HUES6 (cell line): ENCODE results near the gene ARAP1.

ENCODE experiments used
- H3K27ac ChIP-seq: 2 replicates; pipeline ENCODE4 v1.7.0; 2013; ENCODE audit warnings: low read depth, mild to moderate bottlenecking, low read length, inconsistent platforms
- H3K27me3 ChIP-seq: 2 replicates; pipeline ENCODE4 v1.6.1; 2013; ENCODE audit warnings: low read length; ENCODE audit not compliant: control insufficient read depth, insufficient read depth
- H3K36me3 ChIP-seq: 2 replicates; pipeline ENCODE4 v1.6.1; 2013; ENCODE audit warnings: low read length; ENCODE audit not compliant: control insufficient read depth, insufficient read depth
- H3K4me1 ChIP-seq: 2 replicates; pipeline ENCODE4 v1.6.1; 2013; ENCODE audit warnings: low read length; ENCODE audit not compliant: control insufficient read depth, insufficient read depth
- H3K4me3 ChIP-seq: 2 replicates; pipeline ENCODE4 v1.5.1; 2013; ENCODE audit warnings: low read depth, low read length
- H3K9ac ChIP-seq: one replicate; pipeline ENCODE4 v1.6.1; 2013; ENCODE audit warnings: mild to moderate bottlenecking, low read length
- H3K9me3 ChIP-seq: 2 replicates; pipeline ENCODE4 v1.6.1; 2013; ENCODE audit warnings: low read depth, low read length; ENCODE audit not compliant: control insufficient read depth, insufficient read depth

The ARAP1 gene

DNA sequence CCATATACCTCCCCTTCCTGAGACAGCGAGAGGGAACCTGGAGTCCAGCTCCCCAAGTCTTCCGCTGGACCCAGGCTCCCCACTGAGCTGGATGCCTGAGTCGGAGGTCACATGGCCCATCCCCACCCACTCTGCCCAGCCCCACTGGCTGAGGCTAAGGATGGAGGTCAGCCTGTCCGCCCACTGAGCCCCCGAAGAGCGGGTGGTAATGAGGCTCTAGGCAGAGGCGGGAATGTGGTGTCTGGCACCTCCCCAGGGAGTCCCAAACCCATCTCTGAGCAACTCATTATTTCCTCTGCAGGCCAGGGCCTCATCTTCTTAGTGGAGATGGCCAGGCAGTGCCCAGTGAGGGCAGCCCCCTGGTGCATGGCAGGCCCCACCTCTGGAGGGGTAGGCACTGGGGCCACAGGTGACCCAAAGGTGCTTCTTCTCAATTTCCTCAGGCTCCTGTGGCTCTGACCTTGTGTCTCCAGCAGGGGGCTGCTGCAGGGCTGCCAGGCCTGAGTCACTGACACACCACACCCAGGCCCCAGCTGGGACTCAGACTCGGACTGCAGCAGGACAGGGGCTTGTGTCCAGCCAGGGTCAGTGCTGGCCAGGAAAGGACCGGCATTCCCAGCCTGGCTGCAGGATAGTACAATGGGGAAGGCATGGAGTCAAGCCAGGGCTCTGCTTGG lies 67.8 kb downstream of the ARAP1 start:
- H3K36me3 ChIP-seq = peaks cover 33% of the 10 kb centered on the region
- no peak overlapping the region for H3K27ac ChIP-seq
- H3K9ac ChIP-seq = no peak overlapping the region

DNA sequence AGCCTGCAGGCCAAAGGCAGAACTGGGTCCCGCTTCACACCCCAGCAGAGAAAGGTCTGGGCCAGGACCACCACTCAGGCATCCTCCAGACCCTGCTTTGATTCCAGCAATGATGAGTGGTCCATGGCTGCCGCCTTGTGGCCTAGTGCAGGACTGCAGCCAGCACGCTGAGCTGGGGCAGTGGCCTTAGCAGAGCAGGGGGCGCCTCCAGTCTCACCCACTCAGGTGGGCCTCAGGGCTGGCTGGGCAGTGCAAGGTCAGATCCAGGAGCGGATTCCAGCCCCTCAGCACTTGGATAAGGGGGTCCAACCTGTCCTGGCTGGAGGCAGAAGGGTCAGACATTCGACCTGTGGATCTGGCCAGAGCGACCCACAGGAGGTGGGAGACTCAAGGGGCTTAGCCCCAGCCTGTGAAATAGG lies 68.4 kb downstream of the ARAP1 start:
- no peak overlapping the region for H3K4me3 ChIP-seq
- no peak overlapping the region for H3K9ac ChIP-seq
- peaks cover 22% of the 10 kb centered on the region for H3K27me3 ChIP-seq
- peaks cover 28% of the 10 kb centered on the region for H3K36me3 ChIP-seq
- H3K27ac ChIP-seq = no peak overlapping the region
- H3K9me3 ChIP-seq = no peaks in the 10 kb centered on the region
- H3K4me1 ChIP-seq = peaks cover 16% of the 10 kb centered on the region; the same call in 1 of the 2 replicates

More for the DNA sequence above, 67.8 kb downstream of the ARAP1 start:
- Histone ChIP-seq H3K9me3 (no peaks in the 10 kb centered on the region), H3K4me3 (no peak overlapping the region), H3K4me1 (peaks cover 16% of the 10 kb centered on the region; the same call in 1 of the 2 replicates), H3K27me3 (peaks cover 16% of the 10 kb centered on the region)

DNA sequence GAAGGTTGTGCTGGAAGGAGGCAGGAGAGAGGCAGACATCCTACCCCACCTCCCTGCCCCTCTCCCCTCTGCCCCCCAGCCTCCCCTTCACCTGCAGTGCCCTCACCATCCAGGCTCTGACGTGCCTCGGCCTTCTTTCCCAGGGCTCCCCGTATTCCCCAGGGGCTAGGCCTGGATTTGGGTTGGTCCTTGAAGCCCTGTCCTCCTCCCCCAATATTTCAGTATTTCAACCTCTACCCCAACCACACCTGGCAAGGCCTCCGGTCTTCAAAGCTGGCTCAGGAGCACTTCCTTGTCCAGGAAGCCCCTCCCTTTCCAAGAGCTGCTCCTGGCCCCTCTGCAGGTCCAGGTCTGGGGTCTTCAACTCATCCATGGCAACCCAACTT lies 69.4 kb downstream of the ARAP1 start:
- Histone ChIP-seq H3K9me3 (no peaks in the 10 kb centered on the region), H3K4me3 (no peak overlapping the region), H3K36me3 (peaks cover 19% of the 10 kb centered on the region)

DNA sequence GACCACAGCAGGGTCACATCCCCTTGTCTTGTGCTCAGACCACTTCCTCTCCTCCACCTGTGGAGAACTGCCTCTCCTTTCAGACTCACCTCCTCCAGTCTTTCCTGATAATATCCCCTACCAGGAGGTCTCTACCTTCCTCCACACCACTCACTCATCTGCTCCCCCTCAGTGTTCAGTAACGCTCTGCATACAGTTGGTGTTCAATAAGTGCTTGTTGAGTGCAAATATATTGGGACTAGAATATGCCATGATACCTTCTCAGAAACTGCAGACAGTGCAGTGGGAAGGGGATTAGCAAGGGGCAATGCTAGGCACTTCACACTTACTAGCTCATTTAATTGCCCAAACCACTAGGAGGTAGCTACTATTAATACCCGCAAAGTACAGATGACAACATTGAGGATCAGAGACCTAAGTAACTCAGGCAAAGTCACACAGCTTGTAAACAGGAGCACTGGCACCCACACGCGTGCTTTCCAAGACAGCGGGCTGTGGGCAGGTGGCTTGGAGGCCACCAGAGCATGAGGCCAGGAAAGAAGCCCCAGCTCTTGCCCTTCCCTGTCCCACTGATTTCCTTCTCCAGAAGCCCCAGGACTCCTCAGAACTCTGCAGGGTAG lies 69.9 kb downstream of the ARAP1 start:
- no peak overlapping the region for H3K9ac ChIP-seq
- no peaks in the 10 kb centered on the region for H3K9me3 ChIP-seq
- peaks cover 14% of the 10 kb centered on the region for H3K36me3 ChIP-seq
- H3K27me3 ChIP-seq = peaks cover 36% of the 10 kb centered on the region
- H3K4me1 ChIP-seq = peaks cover 16% of the 10 kb centered on the region; the same call in 1 of the 2 replicates
- H3K4me3 ChIP-seq = no peak overlapping the region
- no peak overlapping the region for H3K27ac ChIP-seq

More for the DNA sequence above, 69.4 kb downstream of the ARAP1 start:
- no peak overlapping the region for H3K27ac ChIP-seq
- peaks cover 16% of the 10 kb centered on the region; the same call in 1 of the 2 replicates for H3K4me1 ChIP-seq
- peaks cover 31% of the 10 kb centered on the region for H3K27me3 ChIP-seq
- H3K9ac ChIP-seq = no peak overlapping the region

DNA sequence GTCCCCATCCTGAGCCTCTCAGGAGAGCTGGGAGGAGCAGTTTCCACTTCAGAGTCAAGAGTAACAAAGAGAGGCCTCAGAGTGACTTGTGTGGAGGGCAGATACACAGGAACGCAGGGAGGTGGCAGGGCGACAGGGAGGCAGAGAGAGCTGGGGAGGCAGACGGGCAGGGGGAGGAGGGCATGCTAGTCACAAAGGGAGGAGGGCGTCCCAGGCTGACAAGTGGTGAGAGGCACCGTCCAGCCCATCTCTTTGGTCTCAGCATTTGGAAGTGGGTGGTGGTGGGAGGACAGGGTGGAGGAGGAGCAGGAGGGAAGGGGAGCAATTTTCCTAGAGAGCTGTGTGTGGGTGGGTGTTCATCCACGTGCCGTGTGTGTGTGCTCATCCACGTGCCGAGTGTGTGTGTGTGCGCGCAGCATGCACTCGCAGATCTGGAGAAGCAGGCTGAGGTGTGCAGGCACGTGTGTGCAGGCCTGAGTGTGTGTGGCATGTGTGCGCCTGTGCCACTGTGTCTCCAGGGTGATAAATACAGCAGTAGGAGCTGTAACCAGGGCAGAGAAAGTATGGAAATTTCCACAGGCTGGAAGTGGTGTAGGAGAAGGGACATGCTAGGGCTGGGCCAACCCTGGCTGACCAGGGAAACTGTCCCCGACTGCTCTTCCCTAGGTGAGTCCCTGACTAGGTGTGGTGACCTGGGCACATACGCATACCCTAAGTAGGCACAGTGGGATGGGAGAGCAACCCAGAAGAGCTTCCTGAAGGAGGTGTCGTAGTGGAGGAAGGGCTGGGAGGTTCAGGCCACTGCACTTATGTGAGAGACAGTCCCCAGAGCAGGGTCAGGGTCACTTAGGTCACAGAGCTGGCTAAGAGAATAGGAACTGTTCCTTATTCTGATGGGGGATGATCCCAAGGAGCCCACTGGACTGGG lies 70.7 kb downstream of the ARAP1 start:
- H3K9ac ChIP-seq = no peak overlapping the region
- H3K4me1 ChIP-seq = peaks cover 17% of the 10 kb centered on the region; the same call in 1 of the 2 replicates
- H3K4me3 ChIP-seq = no peak overlapping the region
- no peaks in the 10 kb centered on the region for H3K9me3 ChIP-seq
- peaks cover 6% of the 10 kb centered on the region for H3K36me3 ChIP-seq
- H3K27me3 ChIP-seq = peaks cover 44% of the 10 kb centered on the region
- H3K27ac ChIP-seq = no peak overlapping the region

DNA sequence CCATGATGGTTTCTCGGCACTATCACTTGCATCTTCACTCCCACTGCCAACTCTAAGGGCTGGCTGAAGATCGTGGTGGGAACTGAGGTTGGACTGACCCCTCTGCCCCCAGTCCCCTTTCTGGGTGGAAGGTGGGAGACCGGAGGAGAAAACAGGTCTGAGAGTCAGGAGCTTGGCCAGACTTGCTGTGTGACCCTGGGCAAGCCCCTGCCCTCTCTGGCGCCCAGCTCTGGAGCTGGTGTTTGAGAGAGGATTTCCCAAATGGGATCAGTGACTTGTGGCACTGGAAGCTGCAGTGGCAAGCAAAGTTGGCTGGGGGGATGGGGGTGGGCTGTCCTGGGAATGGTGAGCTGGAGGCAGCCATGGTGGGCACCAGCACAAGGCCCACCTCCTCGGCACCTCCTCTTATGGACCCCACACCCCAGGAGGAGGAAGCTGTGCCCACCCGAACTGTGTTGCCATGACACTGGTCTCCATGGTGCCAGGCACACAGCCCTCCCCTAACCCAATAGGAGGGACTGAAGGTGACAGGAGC lies 71.5 kb downstream of the ARAP1 start:
- Histone ChIP-seq H3K36me3 (peaks cover 3% of the 10 kb centered on the region), H3K4me1 (peaks cover 21% of the 10 kb centered on the region; the same call in 1 of the 2 replicates), H3K27me3 (peaks cover 52% of the 10 kb centered on the region), H3K4me3 (no peak overlapping the region), H3K9ac (no peak overlapping the region), H3K9me3 (no peaks in the 10 kb centered on the region), H3K27ac (no peak overlapping the region)

DNA sequence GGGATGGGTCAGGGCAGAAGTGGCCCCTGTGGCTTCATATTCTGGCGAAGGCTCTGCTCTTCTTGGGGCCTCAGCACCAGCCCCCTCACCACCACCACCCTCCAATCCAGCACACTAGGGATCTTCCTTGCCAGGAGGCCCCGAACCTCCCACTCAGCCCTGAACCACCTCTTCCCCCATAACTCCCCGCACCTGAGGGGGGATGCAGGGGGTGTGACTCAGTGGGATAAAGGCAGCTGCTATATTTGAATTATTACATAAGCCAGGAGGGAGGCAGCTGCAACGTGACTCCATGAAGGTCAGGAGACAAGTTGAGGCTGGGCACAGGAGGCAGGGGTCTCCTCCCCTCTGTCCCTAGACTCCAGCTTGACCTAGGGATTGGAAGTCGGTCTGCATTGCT lies 72.3 kb downstream of the ARAP1 start:
- Histone ChIP-seq H3K27me3 (peaks cover 60% of the 10 kb centered on the region), H3K4me3 (no peak overlapping the region), H3K27ac (no peak overlapping the region), H3K9me3 (no peaks in the 10 kb centered on the region), H3K9ac (no peak overlapping the region), H3K36me3 (peaks cover 3% of the 10 kb centered on the region), H3K4me1 (peaks cover 21% of the 10 kb centered on the region; the same call in 1 of the 2 replicates)

DNA sequence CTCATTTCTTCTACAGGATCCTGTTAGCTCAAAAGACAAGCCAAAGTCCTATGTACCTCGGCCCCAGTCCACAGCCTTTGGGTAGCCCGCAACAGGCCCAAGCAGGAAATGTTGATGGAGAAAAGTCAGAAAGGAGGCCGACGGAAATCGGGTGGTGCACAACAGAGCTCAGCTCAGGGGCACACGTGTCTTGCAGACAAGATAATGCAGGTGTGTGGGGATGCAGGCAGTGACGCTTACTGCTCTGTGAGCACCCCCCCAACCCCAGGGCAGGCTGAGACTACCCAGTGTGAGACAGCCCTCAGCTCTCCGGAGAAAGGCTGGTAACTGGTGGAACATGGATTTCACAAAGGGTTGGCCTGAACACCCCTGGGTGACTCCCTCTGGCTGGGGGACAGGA lies 73.7 kb downstream of the ARAP1 start:
- Histone ChIP-seq H3K27me3 (peaks cover 74% of the 10 kb centered on the region), H3K27ac (no peak overlapping the region), H3K9me3 (no peaks in the 10 kb centered on the region), H3K4me3 (no peak overlapping the region), H3K36me3 (peaks cover 2% of the 10 kb centered on the region), H3K4me1 (peaks cover 25% of the 10 kb centered on the region), H3K9ac (no peak overlapping the region)

DNA sequence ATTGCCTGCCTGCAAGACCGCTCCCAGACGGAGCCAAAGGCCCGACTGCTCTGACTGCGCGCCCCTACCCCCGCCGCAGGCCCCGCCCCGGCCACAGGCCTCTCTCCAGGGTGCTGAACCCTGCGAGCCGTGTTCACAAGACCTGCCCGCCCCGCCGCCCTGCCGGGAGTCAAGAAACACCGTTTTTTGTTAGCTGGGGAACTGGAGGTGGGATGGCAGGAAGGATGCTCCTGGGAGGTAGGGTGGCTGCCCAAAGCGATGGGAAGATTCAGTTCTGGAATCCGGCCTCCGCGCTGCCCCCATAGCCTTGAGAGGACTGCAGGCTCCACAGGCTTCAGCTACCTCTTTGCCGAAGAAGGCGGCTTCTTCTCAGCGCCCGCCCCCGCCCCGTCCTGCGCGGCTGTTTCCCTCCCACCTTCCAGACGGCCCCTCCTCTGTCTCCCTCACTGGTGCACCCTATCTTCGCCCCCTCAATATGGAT lies 75.3 kb downstream of the ARAP1 start:
- Histone ChIP-seq H3K27me3 (peaks cover 89% of the 10 kb centered on the region), H3K9ac (no peak overlapping the region), H3K4me1 (peaks cover 25% of the 10 kb centered on the region), H3K9me3 (no peaks in the 10 kb centered on the region), H3K36me3 (no peaks in the 10 kb centered on the region), H3K4me3 (no peak overlapping the region; the same call in 1 of the 2 replicates), H3K27ac (no peak overlapping the region)

DNA sequence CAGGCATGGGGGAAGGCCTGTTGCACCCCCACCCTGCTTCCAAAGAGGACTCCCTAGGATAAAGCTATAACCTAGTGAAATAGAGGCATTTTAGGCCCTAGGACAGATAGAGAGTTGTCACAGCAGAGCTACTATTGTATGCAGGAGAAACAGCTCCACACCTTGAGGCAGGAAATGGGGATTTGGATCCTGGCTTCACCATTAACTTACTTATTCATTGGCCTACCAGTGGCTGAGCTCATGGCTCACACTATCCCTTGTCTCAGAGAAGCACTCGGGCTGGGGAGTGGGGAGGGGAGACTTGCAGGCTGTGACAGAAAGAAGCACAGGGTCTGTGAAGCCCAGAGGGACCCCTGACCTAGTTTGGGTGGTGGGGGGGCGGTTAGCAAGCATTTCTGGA lies 77.0 kb downstream of the ARAP1 start:
- Histone ChIP-seq H3K9me3 (no peaks in the 10 kb centered on the region), H3K4me1 (peaks cover 16% of the 10 kb centered on the region), H3K9ac (no peak overlapping the region), H3K27me3 (peaks cover 94% of the 10 kb centered on the region), H3K27ac (no peak overlapping the region), H3K36me3 (no peaks in the 10 kb centered on the region), H3K4me3 (no peak overlapping the region)
